RKO (cell line): ENCODE results near the gene TMEM252.

Experiments used
- DNase-seq: peaks from one replicate; pipeline ENCODE4 v3.0.0-alpha.2; 2016; ENCODE audit warnings: low spot score

Gene TMEM252

GRCh38 chr9:68540712-68541535 is at the start of gene TMEM252:
TSS of gene TMEM252 (minus strand) at chr9:68540883. CDS start at chr9:68540814, 69 bp downstream.
- no peak for DNase-seq

GRCh38 chr9:68585034-68585761 is 44.5 kb upstream of the TMEM252 start:
- DNase-seq: no peak

GRCh38 chr9:68584189-68585033 is 43.7 kb upstream of the TMEM252 start:
- peak; percentile 89 for DNase-seq

GRCh38 chr9:68581696-68582095 is 41.0 kb upstream of the TMEM252 start:
- DNase-seq: no peak

GRCh38 chr9:68577774-68578591 is 37.3 kb upstream of the TMEM252 start:
- DNase-seq: no peak

- no peak for DNase-seq
Observed at GRCh38 chr9:68575817-68576216, 35.1 kb upstream of the TMEM252 start.

- peak; percentile 15 for DNase-seq
Observed at GRCh38 chr9:68574150-68574549, 33.5 kb upstream of the TMEM252 start.

GRCh38 chr9:68567565-68567964 is 26.9 kb upstream of the TMEM252 start:
- DNase-seq: no peak

- no peak for DNase-seq
Observed at GRCh38 chr9:68562461-68562860, 21.8 kb upstream of the TMEM252 start.

- no peak for DNase-seq
Observed at GRCh38 chr9:68560071-68560844, 19.6 kb upstream of the TMEM252 start.

GRCh38 chr9:68558545-68558944 is 17.9 kb upstream of the TMEM252 start:
- no peak for DNase-seq

GRCh38 chr9:68555437-68556150 is 14.9 kb upstream of the TMEM252 start:
- no peak for DNase-seq

GRCh38 chr9:68552700-68553476 is 12.2 kb upstream of the TMEM252 start:
- DNase-seq: peak; percentile 28

- DNase-seq: no peak
Observed at GRCh38 chr9:68551191-68551590, 10.5 kb upstream of the TMEM252 start.

- no peak for DNase-seq
Observed at GRCh38 chr9:68548241-68548640, 7.6 kb upstream of the TMEM252 start.

- DNase-seq: no peak
Observed at GRCh38 chr9:68547417-68547816, 6.7 kb upstream of the TMEM252 start.

- DNase-seq: no peak
Observed at GRCh38 chr9:68546596-68547390, 6.1 kb upstream of the TMEM252 start.

GRCh38 chr9:68545033-68545705 is 4.5 kb upstream of the TMEM252 start:
- no peak for DNase-seq
